Measurements from ENCODE around the gene HSFY1. TPM values are rescaled to one million over a fixed set of nuclear protein-coding genes. Genes with fewer than 3 reads are reported as not detected.
"Not testable (repeated sequence)": the region's sequence is repeated elsewhere in the genome, so short reads cannot be mapped to it uniquely, and the experiment has no call there.

Gene HSFY1
- total RNA-seq: not detected

GRCh38 chrY:18546420-18546819 lies at the start of gene HSFY1:
TSS of gene HSFY1 (plus strand) at chrY:18546720. CDS start at chrY:18546788, 68 bp downstream.
- H3K4me3 ChIP-seq (ENCODE audit: low read length in 3 of 3); H3K9me3 ChIP-seq (ENCODE audit: control insufficient read depth in 3 of 3, low read length in 3 of 3); H3K36me3 ChIP-seq (ENCODE audit: control insufficient read depth in 3 of 3, insufficient read depth in 3 of 3, low read length in 3 of 3); H3K27ac ChIP-seq (ENCODE audit: low read depth, low read length); H3K9ac ChIP-seq (ENCODE audit: low read depth in 1 of 3, low read length in 3 of 3); H3K4me1 ChIP-seq (ENCODE audit: control insufficient read depth in 3 of 3, insufficient read depth in 3 of 3, low read length in 3 of 3); H3K27me3 ChIP-seq (ENCODE audit: control insufficient read depth in 3 of 3, insufficient read depth in 3 of 3, low read length in 3 of 3): not testable (repeated sequence)

- not testable (repeated sequence) for H3K27ac ChIP-seq (ENCODE audit: low read depth, low read length); H3K9ac ChIP-seq (ENCODE audit: low read depth in 1 of 3, low read length in 3 of 3); H3K36me3 ChIP-seq (ENCODE audit: control insufficient read depth in 3 of 3, insufficient read depth in 3 of 3, low read length in 3 of 3); H3K4me3 ChIP-seq (ENCODE audit: low read length in 3 of 3); H3K9me3 ChIP-seq (ENCODE audit: control insufficient read depth in 3 of 3, low read length in 3 of 3); H3K4me1 ChIP-seq (ENCODE audit: control insufficient read depth in 3 of 3, insufficient read depth in 3 of 3, low read length in 3 of 3); H3K27me3 ChIP-seq (ENCODE audit: control insufficient read depth in 3 of 3, insufficient read depth in 3 of 3, low read length in 3 of 3)
These were observed 42.3 kb upstream of the HSFY1 start for GRCh38 chrY:18504266-18504665.

- not testable (repeated sequence) for H3K4me1 ChIP-seq (ENCODE audit: control insufficient read depth in 3 of 3, insufficient read depth in 3 of 3, low read length in 3 of 3); H3K9ac ChIP-seq (ENCODE audit: low read depth in 1 of 3, low read length in 3 of 3); H3K27ac ChIP-seq (ENCODE audit: low read depth, low read length); H3K27me3 ChIP-seq (ENCODE audit: control insufficient read depth in 3 of 3, insufficient read depth in 3 of 3, low read length in 3 of 3); H3K4me3 ChIP-seq (ENCODE audit: low read length in 3 of 3); H3K36me3 ChIP-seq (ENCODE audit: control insufficient read depth in 3 of 3, insufficient read depth in 3 of 3, low read length in 3 of 3); H3K9me3 ChIP-seq (ENCODE audit: control insufficient read depth in 3 of 3, low read length in 3 of 3)
These were observed 15.4 kb upstream of the HSFY1 start for GRCh38 chrY:18530995-18531655.

GRCh38 chrY:18538952-18539351 lies 7.6 kb upstream of the HSFY1 start:
- H3K4me3 ChIP-seq (ENCODE audit: low read length in 3 of 3); H3K27ac ChIP-seq (ENCODE audit: low read depth, low read length); H3K9me3 ChIP-seq (ENCODE audit: control insufficient read depth in 3 of 3, low read length in 3 of 3); H3K36me3 ChIP-seq (ENCODE audit: control insufficient read depth in 3 of 3, insufficient read depth in 3 of 3, low read length in 3 of 3); H3K4me1 ChIP-seq (ENCODE audit: control insufficient read depth in 3 of 3, insufficient read depth in 3 of 3, low read length in 3 of 3); H3K27me3 ChIP-seq (ENCODE audit: control insufficient read depth in 3 of 3, insufficient read depth in 3 of 3, low read length in 3 of 3); H3K9ac ChIP-seq (ENCODE audit: low read depth in 1 of 3, low read length in 3 of 3): not testable (repeated sequence)

GRCh38 chrY:18553132-18553531 lies 6.6 kb downstream of the HSFY1 start:
- H3K36me3 ChIP-seq (ENCODE audit: control insufficient read depth in 3 of 3, insufficient read depth in 3 of 3, low read length in 3 of 3); H3K9ac ChIP-seq (ENCODE audit: low read depth in 1 of 3, low read length in 3 of 3): not testable (repeated sequence)

GRCh38 chrY:18565915-18566314 lies 19.4 kb downstream of the HSFY1 start:
- H3K4me3 ChIP-seq (ENCODE audit: low read length in 3 of 3); H3K27ac ChIP-seq (ENCODE audit: low read depth, low read length); H3K36me3 ChIP-seq (ENCODE audit: control insufficient read depth in 3 of 3, insufficient read depth in 3 of 3, low read length in 3 of 3); H3K9me3 ChIP-seq (ENCODE audit: control insufficient read depth in 3 of 3, low read length in 3 of 3); H3K4me1 ChIP-seq (ENCODE audit: control insufficient read depth in 3 of 3, insufficient read depth in 3 of 3, low read length in 3 of 3); H3K27me3 ChIP-seq (ENCODE audit: control insufficient read depth in 3 of 3, insufficient read depth in 3 of 3, low read length in 3 of 3); H3K9ac ChIP-seq (ENCODE audit: low read depth in 1 of 3, low read length in 3 of 3): not testable (repeated sequence)

More at GRCh38 chrY:18553132-18553531, 6.6 kb downstream of the HSFY1 start:
- not testable (repeated sequence) for H3K4me1 ChIP-seq (ENCODE audit: control insufficient read depth in 3 of 3, insufficient read depth in 3 of 3, low read length in 3 of 3); H3K27ac ChIP-seq (ENCODE audit: low read depth, low read length); H3K9me3 ChIP-seq (ENCODE audit: control insufficient read depth in 3 of 3, low read length in 3 of 3); H3K4me3 ChIP-seq (ENCODE audit: low read length in 3 of 3); H3K27me3 ChIP-seq (ENCODE audit: control insufficient read depth in 3 of 3, insufficient read depth in 3 of 3, low read length in 3 of 3)

Small RNA genes lying within 50 kb of the gene (small RNA-seq; reads per million reads assigned to genes)
- not detected for gene GPM6BP1
- gene PRYP5: not detected

Other genes starting within 250 kb of the HSFY1 start
- gene HSFY2, start 227.0 kb downstream of the HSFY1 start, total RNA-seq: not detected

Data from skeletal muscle tissue (tissue), 5 donors.